ENCODE results near the gene XXYLT1. TPM values are rescaled to one million over a fixed set of nuclear protein-coding genes. Genes with fewer than 3 reads are reported as not detected.

Gene XXYLT1
- total and polyA plus RNA-seq, 2 of the 8 experiments (the other 6 are each of a cell fraction or from before 2014, with no cell fraction given), result 18.9 to 23.8 TPM

DNA sequence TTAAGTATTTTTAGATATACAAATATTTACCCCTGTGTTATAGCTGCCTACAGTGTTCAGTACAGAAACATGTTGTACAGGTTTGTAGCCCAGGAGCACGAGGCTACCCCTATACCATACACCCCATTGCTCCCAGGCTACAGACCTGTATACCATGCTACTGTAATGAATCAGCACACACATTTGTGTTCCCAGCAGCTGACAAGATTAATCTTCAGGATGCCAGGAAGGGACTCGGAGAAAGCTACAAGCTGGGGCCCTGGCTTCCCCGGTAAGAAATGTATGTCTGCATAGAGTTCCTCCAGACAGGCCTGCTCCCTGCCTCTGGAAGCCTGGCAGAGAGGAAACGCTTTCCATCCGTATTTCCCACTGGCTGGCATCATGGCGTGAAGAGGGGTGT, 136.5 kb downstream of the XXYLT1 start:
- no peak overlapping the region for H4K5ac ChIP-seq (ENCODE audit: insufficient read length, low read depth, low read length)
- no peak overlapping the region for H3K56ac ChIP-seq (replicated peaks; ENCODE audit: insufficient read length, low read depth, low read length)
- H2BK20ac ChIP-seq (ENCODE audit: low read length), result no peak overlapping the region
- H2AK5ac ChIP-seq (ENCODE audit: low read depth, low read length), result no peak overlapping the region
- ChIA-PET CTCF (ENCODE audit: partially characterized antibody) (interaction anchor here (0.7 to 3.0 kb wide), 10 partner anchors 10 to 131 kb away, joined by 3 to 23 read pairs (median 4); no protein-coding TSS in a partner anchor), POLR2A (ENCODE audit: partially characterized antibody) (interaction anchor here (0.8 kb wide), 1 partner anchor 11 kb away, joined by 3 read pairs; no protein-coding TSS in a partner anchor)
- peaks cover 2% of the 10 kb centered on the region; the same call in 1 of the 2 replicates for H3K79me1 ChIP-seq (ENCODE audit: low read depth, low read length)
- WGBS, 2 experiments (ENCODE audit: extremely low coverage in 1 of 2, insufficient coverage in 1 of 2, insufficient read length in 1 of 2, insufficient replicate concordance in 2 of 2, low coverage in 1 of 2, low lambda C conversion rate in 2 of 2, missing lambda C conversion rate in 1 of 2), result 85% methylated on average over 6 of the region's 6 CpGs; no CpG with 5 or more reads in 1 of the 2 experiments
- H3K27ac ChIP-seq (ENCODE audit: low read depth, low read length), result no peak overlapping the region
- no peak overlapping the region for H2BK5ac ChIP-seq (ENCODE audit: low read depth, low read length)
- H2BK15ac ChIP-seq (ENCODE audit: low read length), result no peak overlapping the region
- H2BK120ac ChIP-seq (replicated peaks; ENCODE audit: low read depth, low read length), result no peak overlapping the region
- H2AFZ ChIP-seq (ENCODE audit: low read length), result no peak overlapping the region
- H2BK12ac ChIP-seq (ENCODE audit: low read depth, low read length), result no peak overlapping the region
- no peaks in the 10 kb centered on the region for H3K23me2 ChIP-seq (ENCODE audit: low read depth, low read length)
- H3K4me1 ChIP-seq (replicated peaks in 1 of 4; ENCODE audit: control insufficient read depth in 3 of 4, insufficient read depth in 4 of 4, low read length in 3 of 4), result no peaks in the 10 kb centered on the region
- no peak overlapping the region for H3K18ac ChIP-seq (ENCODE audit: extremely low read depth, low read length)
- H3K36me3 ChIP-seq (ENCODE audit: control insufficient read depth in 2 of 4, insufficient read depth in 4 of 4, low read length in 3 of 4), result no peaks in the 10 kb centered on the region
- H4K20me1 ChIP-seq (replicated peaks in 1 of 2; ENCODE audit: control insufficient read depth in 1 of 2, insufficient read depth in 2 of 2, low read length in 2 of 2), result peaks cover 2 to 3% of the 10 kb centered on the region in 2 experiments
- no peaks in the 10 kb centered on the region for H3K79me2 ChIP-seq (ENCODE audit: control insufficient read depth in 1 of 2, insufficient read depth in 2 of 2, low read length in 2 of 2)
- no peak overlapping the region for H3K23ac ChIP-seq (ENCODE audit: insufficient read length)
- H4K91ac ChIP-seq (replicated peaks; ENCODE audit: insufficient read length, low read length), result no peak overlapping the region
- no peaks in the 10 kb centered on the region for H3K27me3 ChIP-seq (replicated peaks in 1 of 4; ENCODE audit: control insufficient read depth in 3 of 4, extremely low read depth in 1 of 4, insufficient read depth in 3 of 4, low read length in 3 of 4)
- no peak overlapping the region for H3K4ac ChIP-seq (replicated peaks; ENCODE audit: insufficient read length, low read depth, low read length)
- no peak overlapping the region for H3K14ac ChIP-seq (ENCODE audit: insufficient read length)
- no peak overlapping the region for H3K4me3 ChIP-seq (ENCODE audit: extremely low read depth in 1 of 4, insufficient read depth in 2 of 4, low read depth in 3 of 4, low read length in 4 of 4)
- H3K4me2 ChIP-seq (ENCODE audit: insufficient read depth in 1 of 2, low read depth in 2 of 2, low read length in 2 of 2), result no peak overlapping the region
- no peak overlapping the region for H3K9ac ChIP-seq (replicated peaks in 1 of 4; ENCODE audit: extremely low read depth in 1 of 4, low read depth in 3 of 4, low read length in 3 of 4)
- no peak overlapping the region for H4K8ac ChIP-seq (ENCODE audit: extremely low read depth, insufficient read depth, low read length)
- H3K9me3 ChIP-seq (ENCODE audit: insufficient read depth in 2 of 2, low read depth in 1 of 2, low read length in 1 of 2), result no peaks in the 10 kb centered on the region
- FAIRE-seq (no peak), DNase-seq (ENCODE audit: low read depth in 1 of 2, low spot score in 2 of 2) (no peak)
- no peak for TF ChIP-seq TAF1 (IDR thresholded peaks at IDR 0.05; ENCODE audit: low read depth, low read length)
- no peak for TF ChIP-seq ZNF274 (IDR thresholded peaks at IDR 0.05; ENCODE audit: borderline replicate concordance, extremely low read depth, low read length)
- TF ChIP-seq ASH2L (IDR thresholded peaks at IDR 0.05; ENCODE audit: low read length), result no peak
- TF ChIP-seq FOSL1 (IDR thresholded peaks at IDR 0.05; ENCODE audit: insufficient read depth, low read depth, low read length), result no peak
- TF ChIP-seq SRF (IDR thresholded peaks at IDR 0.05; ENCODE audit: low read depth, low read length), result no peak
- no peak for TF ChIP-seq RBBP5 (IDR thresholded peaks at IDR 0.05; ENCODE audit: borderline replicate concordance, low read depth, low read length)
- no peak for TF ChIP-seq RXRA (IDR thresholded peaks at IDR 0.05; ENCODE audit: insufficient read depth, low read depth, low read length)
